Left lung (tissue), 10 donors: ENCODE results near the gene ZNRF2. TPM values are rescaled to one million over a fixed set of nuclear protein-coding genes. Genes with fewer than 3 reads are reported as not detected.

ENCODE experiments used
- ATAC-seq: fragments of 200-7000 bp; cut with Tn5 transposase; one replicate; pipeline ENCODE4 v1.9.1; 2020; ENCODE audit warnings: moderate library complexity
- DNase-seq, 4 donors: peaks; one replicate each; pipeline ENCODE4 v3.0.0-alpha.2; 2013 to 2020
- H3K27ac ChIP-seq, 2 donors: fragments of 200-600 bp; sonication (generic) in 1 of 2; one replicate each; pipeline versions ENCODE4 v1.5.0 to v1.8.0; 2020 to 2021
- H3K27me3 ChIP-seq, 2 donors: fragments of 200-600 bp; sonication (generic) in 1 of 2; one replicate each; pipeline versions ENCODE4 v1.5.0 to v1.8.0; 2020 to 2021
- H3K36me3 ChIP-seq, 2 donors: fragments of 200-600 bp; sonication (generic) in 1 of 2; one replicate each; pipeline versions ENCODE4 v1.5.0 to v1.8.0; 2020 to 2021
- H3K4me1 ChIP-seq, 2 donors: fragments of 200-600 bp; one replicate each; pipeline ENCODE4 v1.8.0; 2021
- H3K4me3 ChIP-seq, 2 donors: fragments of 200-600 bp; sonication (generic) in 1 of 2; one replicate each; pipeline versions ENCODE4 v1.5.0 to v1.8.0; 2020 to 2021; ENCODE audit warnings: mild to moderate bottlenecking in 1 of 2
- H3K9me3 ChIP-seq, 2 donors: fragments of 200-600 bp; sonication (generic) in 1 of 2; one replicate each; pipeline versions ENCODE4 v1.5.0 to v1.8.0; 2020 to 2021
- intact Hi-C, 2 donors: fragments of 100-400 bp; cut with DNase I; formaldehyde crosslinking; loops; one replicate each; pipeline versions ENCODE4 v1.11.2 to v1.14.2; 2022
- polyA plus RNA-seq, 6 donors: library from polyadenylated mRNA; unstranded; fragments of 120-200 nt; gene quantifications; one replicate each; pipeline ENCODE4 v1.2.1, GENCODE V29; 2013; ENCODE audit not compliant: insufficient read length in 6 of 6
- total RNA-seq, 2 donors: library from RNA; stranded (reverse); fragmentation: NEBNext Ultra II Directional; extraction: Animal tissue kit (Norgen Biotek cat#: 25700); gene quantifications; one replicate each; pipeline ENCODE4 v1.2.1, GENCODE V29; 2021
- TF ChIP-seq, protein P1 (sequence below), 2 donors: fragments of 200-600 bp; sonication (generic) in 1 of 2; IDR thresholded peaks; one replicate each; pipeline versions ENCODE4 v1.5.0 to v1.8.0; 2021; ENCODE audit warnings: antibody characterized with exemption in 2 of 2
- donor health status: DM: no; HTN: yes; CAD: no.
- donor health status: DM: no; HTN: no; CAD: no.

ZNRF2 gene
- total and polyA plus RNA-seq, 8 donors, result 10.9 to 19.5 (median 12.4) TPM

DNA sequence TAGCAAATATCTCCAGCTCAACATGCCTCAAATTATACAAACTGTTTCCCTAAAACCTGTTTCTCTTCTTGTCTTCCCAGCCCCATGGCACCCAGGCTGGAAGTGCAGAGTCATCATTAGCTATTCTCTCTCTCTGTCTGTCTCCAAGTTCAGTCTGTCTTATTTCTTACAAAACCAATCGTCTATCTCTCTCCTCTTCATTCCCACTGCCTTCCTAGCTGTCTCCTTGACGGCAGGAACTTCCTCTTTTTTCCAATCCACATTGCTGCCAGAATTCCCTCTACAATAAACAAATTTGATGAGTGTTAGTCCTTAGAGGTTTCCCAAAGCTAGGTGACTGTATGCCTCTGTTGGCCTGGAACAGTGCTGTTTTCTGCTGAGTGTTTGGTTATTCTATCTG lies 14.9 kb upstream of the ZNRF2 start:
- H3K4me1 ChIP-seq, result peaks cover 0 to 7% of the 10 kb centered on the region in 2 donors
- TF ChIP-seq, protein P1, sequence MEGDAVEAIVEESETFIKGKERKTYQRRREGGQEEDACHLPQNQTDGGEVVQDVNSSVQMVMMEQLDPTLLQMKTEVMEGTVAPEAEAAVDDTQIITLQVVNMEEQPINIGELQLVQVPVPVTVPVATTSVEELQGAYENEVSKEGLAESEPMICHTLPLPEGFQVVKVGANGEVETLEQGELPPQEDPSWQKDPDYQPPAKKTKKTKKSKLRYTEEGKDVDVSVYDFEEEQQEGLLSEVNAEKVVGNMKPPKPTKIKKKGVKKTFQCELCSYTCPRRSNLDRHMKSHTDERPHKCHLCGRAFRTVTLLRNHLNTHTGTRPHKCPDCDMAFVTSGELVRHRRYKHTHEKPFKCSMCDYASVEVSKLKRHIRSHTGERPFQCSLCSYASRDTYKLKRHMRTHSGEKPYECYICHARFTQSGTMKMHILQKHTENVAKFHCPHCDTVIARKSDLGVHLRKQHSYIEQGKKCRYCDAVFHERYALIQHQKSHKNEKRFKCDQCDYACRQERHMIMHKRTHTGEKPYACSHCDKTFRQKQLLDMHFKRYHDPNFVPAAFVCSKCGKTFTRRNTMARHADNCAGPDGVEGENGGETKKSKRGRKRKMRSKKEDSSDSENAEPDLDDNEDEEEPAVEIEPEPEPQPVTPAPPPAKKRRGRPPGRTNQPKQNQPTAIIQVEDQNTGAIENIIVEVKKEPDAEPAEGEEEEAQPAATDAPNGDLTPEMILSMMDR (IDR thresholded peaks at IDR 0.05), result no peak
- no peak overlapping the region for H3K27ac ChIP-seq
- no peaks in the 10 kb centered on the region for H3K36me3 ChIP-seq
- H3K27me3 ChIP-seq, result no peaks in the 10 kb centered on the region
- H3K9me3 ChIP-seq, result no peaks in the 10 kb centered on the region
- intact Hi-C loops, result no loop called here
- ATAC-seq (peak; percentile 29), DNase-seq (no peak)
- H3K4me3 ChIP-seq, result no peak overlapping the region

DNA sequence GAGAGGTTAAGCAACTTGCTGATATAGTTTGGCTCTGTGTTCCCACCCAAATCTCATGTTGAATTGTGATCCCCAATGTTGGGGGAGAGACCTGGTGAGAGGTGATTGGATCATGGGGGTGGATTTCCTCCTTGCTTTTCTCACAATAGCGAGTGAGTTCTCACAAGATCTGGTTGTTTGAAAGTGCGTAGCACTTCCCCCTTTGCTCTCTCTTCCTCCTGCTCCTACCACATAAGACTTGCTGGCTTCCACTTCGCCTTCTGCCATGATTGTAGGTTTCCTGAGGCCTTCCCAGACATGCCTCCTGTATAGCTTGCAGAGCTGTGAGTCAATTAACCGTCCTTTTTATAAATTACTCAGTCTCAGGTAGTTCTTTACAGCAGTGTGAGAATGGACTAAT lies 13.5 kb upstream of the ZNRF2 start:
- Histone ChIP-seq H3K27ac (no peak overlapping the region), H3K27me3 (no peaks in the 10 kb centered on the region), H3K36me3 (no peaks in the 10 kb centered on the region), H3K4me3 (no peak overlapping the region), H3K9me3 (no peaks in the 10 kb centered on the region), H3K4me1 (peaks cover 0 to 7% of the 10 kb centered on the region in 2 donors)
- intact Hi-C loops, result loop anchor here in 1 of 2 donors (10.0 kb wide), 1 partner anchor 106 kb away; no protein-coding TSS in a partner anchor
- no peak for DNase-seq
- TF ChIP-seq, protein P1 (IDR thresholded peaks at IDR 0.05), result no peak
- ATAC-seq, result peak; percentile 27

DNA sequence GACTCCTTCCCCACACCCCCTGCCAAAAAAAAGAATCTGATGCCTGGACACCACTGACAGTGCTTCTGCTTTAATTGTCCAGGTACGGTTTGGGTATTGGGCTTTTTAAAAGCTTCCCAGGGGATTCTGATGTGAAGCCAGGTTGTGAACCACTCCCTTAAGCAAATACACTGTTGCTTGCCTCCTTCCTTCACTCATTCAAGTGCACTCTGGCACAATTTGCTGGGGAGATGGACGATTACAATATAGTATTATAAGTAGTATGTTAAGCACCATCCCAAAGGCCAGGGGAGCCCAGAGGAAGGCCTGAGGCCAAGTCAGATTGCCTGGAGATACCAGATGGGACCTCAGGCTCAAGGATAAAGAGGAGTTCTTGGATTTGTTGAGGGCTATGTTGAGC lies 12.3 kb upstream of the ZNRF2 start:
- intact Hi-C loops, result loop anchor here in 1 of 2 donors (10.0 kb wide), 1 partner anchor 107 kb away; no protein-coding TSS in a partner anchor
- H3K9me3 ChIP-seq, result no peaks in the 10 kb centered on the region
- TF ChIP-seq, protein P1 (IDR thresholded peaks at IDR 0.05), result no peak
- ATAC-seq (peak; percentile 38), DNase-seq (no peak)
- H3K36me3 ChIP-seq, result no peaks in the 10 kb centered on the region
- no peaks in the 10 kb centered on the region for H3K27me3 ChIP-seq
- H3K4me1 ChIP-seq, result peaks cover 0 to 7% of the 10 kb centered on the region in 2 donors
- H3K4me3 ChIP-seq, result no peak overlapping the region
- H3K27ac ChIP-seq, result no peak overlapping the region

DNA sequence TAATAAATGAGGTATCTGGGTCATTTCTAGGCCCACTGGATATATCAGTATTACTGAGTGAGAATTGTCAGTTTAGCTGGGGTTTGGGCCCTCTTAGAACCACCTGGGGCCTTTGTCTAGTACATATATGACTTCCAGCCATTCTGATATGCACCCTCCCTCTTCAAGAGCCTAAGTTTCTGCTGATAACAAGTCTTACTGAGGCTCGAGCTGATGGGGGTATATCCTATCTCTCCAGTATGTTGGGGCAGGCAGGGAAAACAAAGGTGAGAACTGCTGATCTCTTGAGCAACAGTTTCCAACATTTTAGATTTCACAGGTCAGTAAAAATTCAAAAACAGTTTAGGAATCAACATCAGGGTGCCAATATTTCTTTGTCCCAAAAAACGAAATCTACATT lies 10.8 kb upstream of the ZNRF2 start:
- Histone ChIP-seq H3K4me1 (peaks cover 0 to 10% of the 10 kb centered on the region in 2 donors), H3K4me3 (no peak overlapping the region), H3K9me3 (no peaks in the 10 kb centered on the region), H3K27ac (no peak overlapping the region), H3K36me3 (no peaks in the 10 kb centered on the region), H3K27me3 (no peaks in the 10 kb centered on the region)
- intact Hi-C loops, result loop anchor here in 1 of 2 donors (10.0 kb wide), 1 partner anchor 109 kb away; no protein-coding TSS in a partner anchor
- no peak for ATAC-seq
- TF ChIP-seq, protein P1 (IDR thresholded peaks at IDR 0.05), result no peak
- DNase-seq, result no peak

DNA sequence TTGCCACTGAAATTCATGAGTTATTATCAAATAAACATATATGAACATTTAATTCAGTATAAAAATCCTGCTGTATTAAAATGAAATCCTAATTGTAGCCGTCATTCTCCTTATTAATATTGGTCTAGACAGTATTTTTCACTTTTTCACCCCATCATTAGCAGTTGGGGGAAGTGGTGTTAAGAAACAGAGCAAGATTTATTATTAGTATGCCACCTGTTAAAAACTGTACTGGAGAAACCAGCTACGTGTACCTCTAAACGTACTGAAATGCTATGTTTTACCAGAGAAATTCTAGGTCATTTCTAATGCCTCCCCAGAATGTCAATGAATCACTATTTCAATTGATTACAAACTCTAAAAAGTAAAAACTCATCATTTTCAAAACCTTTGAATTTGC lies 9.8 kb upstream of the ZNRF2 start:
- no peak for DNase-seq
- intact Hi-C loops, result loop anchor here in 1 of 2 donors (5.0 to 10.0 kb wide), 2 partner anchors 110 to 138 kb away; no protein-coding TSS in a partner anchor

More for the DNA sequence above, 9.8 kb upstream of the ZNRF2 start:
- no peaks in the 10 kb centered on the region for H3K27me3 ChIP-seq
- H3K9me3 ChIP-seq, result no peaks in the 10 kb centered on the region
- TF ChIP-seq, protein P1 (IDR thresholded peaks at IDR 0.05), result no peak
- H3K27ac ChIP-seq, result no peak overlapping the region
- H3K4me3 ChIP-seq, result no peak overlapping the region
- H3K36me3 ChIP-seq, result no peaks in the 10 kb centered on the region
- ATAC-seq, result no peak
- peaks cover 0 to 5% of the 10 kb centered on the region in 2 donors for H3K4me1 ChIP-seq
